Astrocyte (in vitro differentiated cells and primary cell): ENCODE measurements around the gene HOXC9. TPM values are rescaled to one million over a fixed set of nuclear protein-coding genes. Genes with fewer than 3 reads are reported as not detected.

Experiments used
- DNase-seq: peaks from one replicate; pipeline ENCODE4 v3.0.0-alpha.2; 2010; ENCODE audit warnings: low read depth
- FAIRE-seq: peaks from 2 replicates; lab custom pipeline; 2011; peaks lifted over from hg19 to GRCh38; lab: Jason Lieb, UNC
- H2AFZ ChIP-seq: 2 replicates; pipeline ENCODE4 v1.6.0; 2012; ENCODE audit warnings: low read depth, low read length, inconsistent platforms
- H3K27ac ChIP-seq: 2 replicates; pipeline ENCODE4 v1.5.1; 2011; ENCODE audit warnings: low read depth, low read length, inconsistent platforms
- H3K27me3 ChIP-seq: 2 replicates; pipeline ENCODE4 v1.6.0; 2011; ENCODE audit warnings: low read length, inconsistent platforms; ENCODE audit not compliant: insufficient read depth
- H3K36me3 ChIP-seq: 2 replicates; pipeline ENCODE4 v1.5.1; 2011; ENCODE audit warnings: low read length, inconsistent platforms; ENCODE audit not compliant: insufficient read depth
- H3K4me1 ChIP-seq: 2 replicates; pipeline ENCODE4 v1.5.1; 2011; ENCODE audit warnings: low read length, inconsistent platforms; ENCODE audit not compliant: insufficient read depth
- H3K4me2 ChIP-seq: 2 replicates; pipeline ENCODE4 v1.6.0; 2012; ENCODE audit warnings: low read length, inconsistent platforms
- H3K4me3 ChIP-seq: 2 replicates; pipeline ENCODE4 v1.5.1; 2011; ENCODE audit warnings: low read depth, mild to moderate bottlenecking, low read length, inconsistent platforms; ENCODE audit not compliant: insufficient read depth
- H3K79me2 ChIP-seq: 2 replicates; pipeline ENCODE4 v1.6.0; 2012; ENCODE audit warnings: mild to moderate bottlenecking, low read length, inconsistent platforms; ENCODE audit not compliant: insufficient read depth
- H3K9ac ChIP-seq: 2 replicates; pipeline ENCODE4 v1.6.0; 2012; ENCODE audit warnings: mild to moderate bottlenecking, low read length, inconsistent platforms
- H3K9me3 ChIP-seq: 2 replicates; pipeline ENCODE4 v1.5.1; 2012; ENCODE audit warnings: low read depth, mild to moderate bottlenecking, low read length, inconsistent platforms; ENCODE audit not compliant: insufficient read depth
- H4K20me1 ChIP-seq: 2 replicates; pipeline ENCODE4 v1.6.0; 2012; ENCODE audit warnings: low read length, inconsistent platforms; ENCODE audit not compliant: insufficient read depth
- H3K27ac Mint-ChIP-seq: one replicate; pipeline ENCODE4 v1.8.0; 2021; ENCODE audit warnings: mild to moderate bottlenecking, mixed read lengths; ENCODE audit not compliant: unreplicated experiment
- H3K27me3 Mint-ChIP-seq: one replicate; pipeline ENCODE4 v1.8.0; 2021; ENCODE audit warnings: low read depth, mixed read lengths; ENCODE audit not compliant: unreplicated experiment
- H3K36me3 Mint-ChIP-seq: one replicate; pipeline ENCODE4 v1.8.0; 2021; ENCODE audit warnings: low read depth, mixed read lengths; ENCODE audit not compliant: unreplicated experiment
- H3K4me1 Mint-ChIP-seq: one replicate; pipeline ENCODE4 v1.8.0; 2021; ENCODE audit warnings: low read depth, mixed read lengths; ENCODE audit not compliant: unreplicated experiment
- H3K4me3 Mint-ChIP-seq: one replicate; pipeline ENCODE4 v1.8.0; 2021; ENCODE audit warnings: mild to moderate bottlenecking, moderate library complexity, mixed read lengths; ENCODE audit not compliant: unreplicated experiment
- H3K9me3 Mint-ChIP-seq: one replicate; pipeline ENCODE4 v1.8.0; 2021; ENCODE audit warnings: mild to moderate bottlenecking, mixed read lengths; ENCODE audit not compliant: unreplicated experiment
- CTCF ChIP-seq: IDR thresholded peaks from 2 replicates; pipeline ENCODE4 v1.5.1; 2011; ENCODE audit warnings: low read depth, mild to moderate bottlenecking, inconsistent platforms, low read length, moderate library complexity; ENCODE audit not compliant: insufficient read depth
- EZH2 ChIP-seq: IDR thresholded peaks from 2 replicates; pipeline ENCODE4 v1.6.1; 2012; ENCODE audit warnings: mild to moderate bottlenecking, low read length, inconsistent platforms; ENCODE audit not compliant: insufficient read depth
- total RNA-seq: library from RNA; stranded (reverse); gene quantifications from 2 replicates; pipeline ENCODE4 v1.2.1, GENCODE V29; 2021

Gene HOXC9
- total RNA-seq, 1 donor from 2014 or later: not detected

- H3K4me3 Mint-ChIP-seq: no peak overlapping the region
- no peak overlapping the region for H3K4me2 ChIP-seq
- no peak for FAIRE-seq
These were observed 19.0 kb upstream of the HOXC9 start for GRCh38 chr12:53980802-53981496.

GRCh38 chr12:53981634-53982565 is 18.1 kb upstream of the HOXC9 start:
- no peak overlapping the region for H2AFZ ChIP-seq
- H3K4me3 Mint-ChIP-seq: no peak overlapping the region
- peaks cover 90% of the 10 kb centered on the region for H3K27me3 ChIP-seq
- FAIRE-seq (no peak), DNase-seq (no peak)
- no peak overlapping the region for H3K4me2 ChIP-seq
- H4K20me1 ChIP-seq: no peaks in the 10 kb centered on the region
- H3K4me1 Mint-ChIP-seq: no peaks in the 10 kb centered on the region
- TF ChIP-seq EZH2 (peak; percentile 76), CTCF (no peak)
- peaks cover 16% of the 10 kb centered on the region for H3K9me3 Mint-ChIP-seq
- H3K36me3 ChIP-seq: no peaks in the 10 kb centered on the region
- H3K9me3 ChIP-seq: no peaks in the 10 kb centered on the region
- H3K27ac Mint-ChIP-seq: no peak overlapping the region
- H3K9ac ChIP-seq: no peak overlapping the region
- no peaks in the 10 kb centered on the region for H3K79me2 ChIP-seq
- no peaks in the 10 kb centered on the region for H3K4me1 ChIP-seq
- H3K36me3 Mint-ChIP-seq: no peaks in the 10 kb centered on the region
- H3K4me3 ChIP-seq: no peak overlapping the region
- no peak overlapping the region for H3K27ac ChIP-seq
- peaks cover 85% of the 10 kb centered on the region for H3K27me3 Mint-ChIP-seq

More at GRCh38 chr12:53980802-53981496, 19.0 kb upstream of the HOXC9 start:
- DNase-seq: no peak
- H3K4me1 Mint-ChIP-seq: no peaks in the 10 kb centered on the region
- Histone ChIP-seq H3K4me3 (no peak overlapping the region), H4K20me1 (no peaks in the 10 kb centered on the region), H3K27me3 (peaks cover 90% of the 10 kb centered on the region), H3K27ac (no peak overlapping the region), H2AFZ (no peak overlapping the region), H3K9ac (no peak overlapping the region), H3K4me1 (no peaks in the 10 kb centered on the region), H3K9me3 (no peaks in the 10 kb centered on the region), H3K79me2 (no peaks in the 10 kb centered on the region), H3K36me3 (no peaks in the 10 kb centered on the region)
- H3K36me3 Mint-ChIP-seq: no peaks in the 10 kb centered on the region
- peaks cover 86% of the 10 kb centered on the region for H3K27me3 Mint-ChIP-seq
- TF ChIP-seq CTCF (no peak), EZH2 (no peak)
- H3K9me3 Mint-ChIP-seq: peaks cover 9% of the 10 kb centered on the region
- no peak overlapping the region for H3K27ac Mint-ChIP-seq
